GM18505 (cell line): ENCODE measurements around the gene FCN1.

Experiments
- ATAC-seq: cut with Tn5 transposase; IDR thresholded peaks from one replicate; pipeline ENCODE4 v1.9.1; 2021; ENCODE audit not compliant: unreplicated experiment
- POLR2A ChIP-seq: IDR thresholded peaks from 4 replicates; pipeline ENCODE4 v1.6.1; 2011; ENCODE audit warnings: borderline replicate concordance; ENCODE audit not compliant: insufficient read depth, insufficient read length; ENCODE audit errors: extremely low read depth

FCN1 gene

GRCh38 chr9:134881313-134881670, 36.4 kb downstream of the FCN1 start:
- no peak for ATAC-seq
- TF ChIP-seq POLR2A, result no peak

GRCh38 chr9:134880484-134881312, 37.0 kb downstream of the FCN1 start, which contains the start of gene FCN2:
Gene FCN2, plus strand, starts transcription at chr9:134880810. Its CDS starts 12 bp downstream, at chr9:134880822.
- TF ChIP-seq POLR2A, result no peak
- ATAC-seq, result no peak

GRCh38 chr9:134879664-134880483, 37.8 kb downstream of the FCN1 start:
- no peak for ATAC-seq
- TF ChIP-seq POLR2A, result no peak

GRCh38 chr9:134877541-134877940, 40.2 kb downstream of the FCN1 start:
- TF ChIP-seq POLR2A, result no peak
- ATAC-seq, result no peak

- no peak for ATAC-seq
- TF ChIP-seq POLR2A, result no peak
Measured at GRCh38 chr9:134875371-134875770, 42.3 kb downstream of the FCN1 start.

- ATAC-seq, result no peak
- no peak for TF ChIP-seq POLR2A
Measured at GRCh38 chr9:134872482-134873231, 45.1 kb downstream of the FCN1 start.

- ATAC-seq, result no peak
- TF ChIP-seq POLR2A, result no peak
Measured at GRCh38 chr9:134871697-134872340, 45.9 kb downstream of the FCN1 start.

- no peak for TF ChIP-seq POLR2A
- ATAC-seq, result no peak
Measured at GRCh38 chr9:134870746-134871662, 46.7 kb downstream of the FCN1 start.

GRCh38 chr9:134870301-134870694, 47.4 kb downstream of the FCN1 start:
- ATAC-seq, result no peak

GRCh38 chr9:134869554-134870300, 48.0 kb downstream of the FCN1 start:
- no peak for TF ChIP-seq POLR2A
- no peak for ATAC-seq

More at GRCh38 chr9:134870301-134870694, 47.4 kb downstream of the FCN1 start:
- TF ChIP-seq POLR2A, result no peak
